Measurements from ENCODE around the gene ZBTB7C. TPM values are rescaled to one million over a fixed set of nuclear protein-coding genes. Genes with fewer than 3 reads are reported as not detected.
A peak's percentile ranks its signal among the peaks of the same experiment; 100 is the strongest.

ZBTB7C gene
- total RNA-seq, 1 donor from 2014 or later, result 0.57 TPM

- H3K4me3 Mint-ChIP-seq (ENCODE audit: low read depth), result no peak overlapping the region
- H3K4me1 Mint-ChIP-seq (ENCODE audit: low read depth), result peaks cover 7% of the 10 kb centered on the region
- no peaks in the 10 kb centered on the region for H3K36me3 Mint-ChIP-seq (ENCODE audit: insufficient read depth)
- peaks cover 6% of the 10 kb centered on the region for H3K27me3 Mint-ChIP-seq
- TF ChIP-seq CTCF (IDR thresholded peaks at IDR 0.05; ENCODE audit: unreplicated experiment), result no peak
- H3K9me3 Mint-ChIP-seq (ENCODE audit: low read depth), result no peaks in the 10 kb centered on the region
- DNase-seq (ENCODE audit: low spot score, unreplicated experiment), result no peak
- no peak overlapping the region for H3K27ac Mint-ChIP-seq
Measured at GRCh38 chr18:48004577-48004976, 404.6 kb downstream of the ZBTB7C start.

- H3K27me3 Mint-ChIP-seq, result peaks cover 2% of the 10 kb centered on the region
Measured at GRCh38 chr18:48003426-48004349, 405.5 kb downstream of the ZBTB7C start.

DNA sequence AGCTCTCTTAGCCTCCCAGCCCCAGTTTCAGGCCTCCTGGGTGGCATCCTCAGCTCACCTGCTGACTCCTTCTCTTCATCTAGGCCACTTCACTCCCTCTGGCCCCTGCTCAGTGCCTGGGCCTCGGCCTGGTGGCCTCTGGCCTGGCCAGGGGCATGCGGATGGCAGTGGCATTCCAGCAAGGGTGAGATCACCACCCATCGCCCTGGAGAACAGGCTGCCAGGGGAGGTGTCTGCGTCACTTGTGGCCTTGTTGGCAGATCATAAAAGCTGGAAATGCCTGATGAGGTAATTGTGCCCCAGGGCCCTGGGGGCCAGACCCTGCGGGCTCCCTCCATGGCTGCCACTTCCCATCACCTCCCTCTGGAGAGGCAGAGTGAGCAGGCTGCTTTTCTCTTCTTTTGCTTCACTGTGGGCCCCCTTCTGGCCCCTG lies 406.2 kb downstream of the ZBTB7C start:
- Mint-ChIP-seq H3K36me3 (ENCODE audit: insufficient read depth) (no peaks in the 10 kb centered on the region), H3K4me3 (ENCODE audit: low read depth) (no peak overlapping the region), H3K27me3 (peaks cover 2% of the 10 kb centered on the region), H3K9me3 (ENCODE audit: low read depth) (no peaks in the 10 kb centered on the region), H3K4me1 (ENCODE audit: low read depth) (peaks cover 1% of the 10 kb centered on the region), H3K27ac (no peak overlapping the region)
- DNase-seq (ENCODE audit: low spot score, unreplicated experiment), result no peak
- TF ChIP-seq CTCF (IDR thresholded peaks at IDR 0.05; ENCODE audit: unreplicated experiment), result no peak

More at GRCh38 chr18:48003426-48004349, 405.5 kb downstream of the ZBTB7C start:
- H3K36me3 Mint-ChIP-seq (ENCODE audit: insufficient read depth), result no peaks in the 10 kb centered on the region
- H3K4me1 Mint-ChIP-seq (ENCODE audit: low read depth), result peaks cover 3% of the 10 kb centered on the region
- DNase-seq (ENCODE audit: low spot score, unreplicated experiment), result no peak
- no peak overlapping the region for H3K4me3 Mint-ChIP-seq (ENCODE audit: low read depth)
- no peaks in the 10 kb centered on the region for H3K9me3 Mint-ChIP-seq (ENCODE audit: low read depth)
- no peak for TF ChIP-seq CTCF (IDR thresholded peaks at IDR 0.05; ENCODE audit: unreplicated experiment)
- H3K27ac Mint-ChIP-seq, result peak overlapping the region; percentile 29

DNA sequence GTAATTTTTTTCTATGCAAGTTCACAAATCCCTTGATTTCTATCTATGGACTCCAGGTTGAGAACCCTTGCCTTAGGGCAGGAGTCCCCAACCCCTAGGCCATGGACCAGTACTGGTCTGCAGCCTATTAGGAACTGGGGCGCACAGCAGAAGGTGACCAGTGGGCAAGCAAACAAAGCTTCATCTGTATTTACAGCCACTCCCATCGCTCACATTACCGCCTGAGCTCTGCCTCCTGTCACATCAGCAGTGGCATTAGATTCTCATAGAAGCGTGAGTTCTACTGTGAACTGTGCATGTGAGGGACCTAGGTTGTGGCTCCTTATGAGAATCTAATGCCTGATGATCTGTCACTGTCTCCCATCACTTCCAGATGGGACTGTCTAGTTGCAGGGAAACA lies 408.5 kb downstream of the ZBTB7C start:
- Mint-ChIP-seq H3K9me3 (ENCODE audit: low read depth) (peaks cover 6% of the 10 kb centered on the region), H3K4me3 (ENCODE audit: low read depth) (no peak overlapping the region), H3K36me3 (ENCODE audit: insufficient read depth) (no peaks in the 10 kb centered on the region), H3K27me3 (no peaks in the 10 kb centered on the region), H3K27ac (no peak overlapping the region), H3K4me1 (ENCODE audit: low read depth) (no peaks in the 10 kb centered on the region)
- DNase-seq (ENCODE audit: low spot score, unreplicated experiment), result no peak
- no peak for TF ChIP-seq CTCF (IDR thresholded peaks at IDR 0.05; ENCODE audit: unreplicated experiment)

- Mint-ChIP-seq H3K27ac (no peak overlapping the region), H3K4me1 (ENCODE audit: low read depth) (no peaks in the 10 kb centered on the region), H3K36me3 (ENCODE audit: insufficient read depth) (no peaks in the 10 kb centered on the region), H3K4me3 (ENCODE audit: low read depth) (no peak overlapping the region), H3K9me3 (ENCODE audit: low read depth) (peaks cover 6% of the 10 kb centered on the region), H3K27me3 (no peaks in the 10 kb centered on the region)
- DNase-seq (ENCODE audit: low spot score, unreplicated experiment), result no peak
- no peak for TF ChIP-seq CTCF (IDR thresholded peaks at IDR 0.05; ENCODE audit: unreplicated experiment)
Measured at GRCh38 chr18:47999801-48000248, 409.4 kb downstream of the ZBTB7C start.

Data from progenitor cell of endocrine pancreas (in vitro differentiated cells).